GM21717 (cell line): Measurements from ENCODE around the gene USP17L29.
"Not testable (repeated sequence)": the region's sequence is repeated elsewhere in the genome, so short reads cannot be mapped to it uniquely, and the experiment has no call there.

Source experiments
- ATAC-seq: cut with Tn5 transposase; IDR thresholded peaks from one replicate; pipeline ENCODE4 v1.9.1; 2021; ENCODE audit warnings: mild to moderate bottlenecking, moderate library complexity; ENCODE audit not compliant: unreplicated experiment

The USP17L29 gene, protein sequence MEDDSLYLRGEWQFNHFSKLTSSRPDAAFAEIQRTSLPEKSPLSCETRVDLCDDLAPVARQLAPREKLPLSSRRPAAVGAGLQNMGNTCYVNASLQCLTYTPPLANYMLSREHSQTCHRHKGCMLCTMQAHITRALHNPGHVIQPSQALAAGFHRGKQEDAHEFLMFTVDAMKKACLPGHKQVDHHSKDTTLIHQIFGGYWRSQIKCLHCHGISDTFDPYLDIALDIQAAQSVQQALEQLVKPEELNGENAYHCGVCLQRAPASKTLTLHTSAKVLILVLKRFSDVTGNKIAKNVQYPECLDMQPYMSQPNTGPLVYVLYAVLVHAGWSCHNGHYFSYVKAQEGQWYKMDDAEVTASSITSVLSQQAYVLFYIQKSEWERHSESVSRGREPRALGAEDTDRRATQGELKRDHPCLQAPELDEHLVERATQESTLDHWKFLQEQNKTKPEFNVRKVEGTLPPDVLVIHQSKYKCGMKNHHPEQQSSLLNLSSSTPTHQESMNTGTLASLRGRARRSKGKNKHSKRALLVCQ

DNA sequence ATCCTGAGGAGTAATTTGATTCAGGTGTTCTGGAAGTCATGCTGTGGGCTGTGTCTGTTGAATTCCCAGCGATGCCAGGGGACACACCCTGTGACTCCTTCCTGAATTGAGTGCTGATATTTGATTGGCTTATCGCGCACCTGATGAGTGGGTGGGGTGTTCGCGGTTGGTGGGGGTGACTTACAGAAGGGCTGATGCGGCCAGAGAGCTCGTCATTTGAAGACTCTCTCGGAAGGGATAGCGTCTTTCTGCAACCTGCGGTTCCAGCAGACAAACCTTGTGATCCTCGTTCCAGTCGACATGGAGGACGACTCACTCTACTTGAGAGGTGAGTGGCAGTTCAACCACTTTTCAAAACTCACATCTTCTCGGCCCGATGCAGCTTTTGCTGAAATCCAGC, at the start of gene USP17L29:
Gene USP17L29, plus strand, starts transcription at position 301 of the 400 bp plus-strand sequence. Its CDS starts 0 bp downstream, at position 301.
- not testable (repeated sequence) for ATAC-seq

DNA sequence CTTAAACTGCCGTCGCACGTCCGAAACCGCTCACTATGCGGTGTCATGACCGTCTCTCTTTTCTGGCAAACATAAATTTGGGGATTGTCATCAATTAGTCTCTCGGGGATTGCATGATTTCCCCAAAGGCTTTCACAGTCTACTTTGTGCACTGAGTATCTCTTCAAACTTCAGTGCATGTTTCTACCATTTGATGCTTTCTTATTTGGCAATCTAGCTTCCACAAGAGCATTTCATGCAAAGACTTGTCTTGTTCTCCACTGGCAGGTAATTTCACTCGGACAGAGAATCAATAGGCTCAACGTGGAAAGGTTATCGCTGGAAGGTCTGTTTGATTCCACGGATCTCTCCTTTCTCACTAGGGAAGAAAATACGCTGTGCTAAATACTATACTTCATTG, 29.2 kb upstream of the USP17L29 start:
- not testable (repeated sequence) for ATAC-seq

DNA sequence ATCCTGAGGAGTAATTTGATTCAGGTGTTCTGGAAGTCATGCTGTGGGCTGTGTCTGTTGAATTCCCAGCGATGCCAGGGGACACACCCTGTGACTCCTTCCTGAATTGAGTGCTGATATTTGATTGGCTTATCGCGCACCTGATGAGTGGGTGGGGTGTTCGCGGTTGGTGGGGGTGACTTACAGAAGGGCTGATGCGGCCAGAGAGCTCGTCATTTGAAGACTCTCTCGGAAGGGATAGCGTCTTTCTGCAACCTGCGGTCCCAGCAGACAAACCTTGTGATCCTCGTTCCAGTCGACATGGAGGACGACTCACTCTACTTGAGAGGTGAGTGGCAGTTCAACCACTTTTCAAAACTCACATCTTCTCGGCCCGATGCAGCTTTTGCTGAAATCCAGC, 28.6 kb upstream of the USP17L29 start, which contains the start of gene USP17L24:
Gene USP17L24, plus strand, starts transcription at position 301 of the 400 bp plus-strand sequence. Its CDS starts 0 bp downstream, at position 301.
- not testable (repeated sequence) for ATAC-seq

DNA sequence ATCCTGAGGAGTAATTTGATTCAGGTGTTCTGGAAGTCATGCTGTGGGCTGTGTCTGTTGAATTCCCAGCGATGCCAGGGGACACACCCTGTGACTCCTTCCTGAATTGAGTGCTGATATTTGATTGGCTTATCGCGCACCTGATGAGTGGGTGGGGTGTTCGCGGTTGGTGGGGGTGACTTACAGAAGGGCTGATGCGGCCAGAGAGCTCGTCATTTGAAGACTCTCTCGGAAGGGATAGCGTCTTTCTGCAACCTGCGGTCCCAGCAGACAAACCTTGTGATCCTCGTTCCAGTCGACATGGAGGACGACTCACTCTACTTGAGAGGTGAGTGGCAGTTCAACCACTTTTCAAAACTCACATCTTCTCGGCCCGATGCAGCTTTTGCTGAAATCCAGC, 23.8 kb upstream of the USP17L29 start, which contains the start of gene USP17L25:
Gene USP17L25, plus strand, starts transcription at position 301 of the 400 bp plus-strand sequence. Its CDS starts 0 bp downstream, at position 301.
- ATAC-seq, result not testable (repeated sequence)

DNA sequence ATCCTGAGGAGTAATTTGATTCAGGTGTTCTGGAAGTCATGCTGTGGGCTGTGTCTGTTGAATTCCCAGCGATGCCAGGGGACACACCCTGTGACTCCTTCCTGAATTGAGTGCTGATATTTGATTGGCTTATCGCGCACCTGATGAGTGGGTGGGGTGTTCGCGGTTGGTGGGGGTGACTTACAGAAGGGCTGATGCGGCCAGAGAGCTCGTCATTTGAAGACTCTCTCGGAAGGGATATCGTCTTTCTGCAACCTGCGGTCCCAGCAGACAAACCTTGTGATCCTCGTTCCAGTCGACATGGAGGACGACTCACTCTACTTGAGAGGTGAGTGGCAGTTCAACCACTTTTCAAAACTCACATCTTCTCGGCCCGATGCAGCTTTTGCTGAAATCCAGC, 19.1 kb upstream of the USP17L29 start, which contains the start of gene USP17L26:
Gene USP17L26, plus strand, starts transcription at position 301 of the 400 bp plus-strand sequence. Its CDS starts 0 bp downstream, at position 301.
- not testable (repeated sequence) for ATAC-seq

DNA sequence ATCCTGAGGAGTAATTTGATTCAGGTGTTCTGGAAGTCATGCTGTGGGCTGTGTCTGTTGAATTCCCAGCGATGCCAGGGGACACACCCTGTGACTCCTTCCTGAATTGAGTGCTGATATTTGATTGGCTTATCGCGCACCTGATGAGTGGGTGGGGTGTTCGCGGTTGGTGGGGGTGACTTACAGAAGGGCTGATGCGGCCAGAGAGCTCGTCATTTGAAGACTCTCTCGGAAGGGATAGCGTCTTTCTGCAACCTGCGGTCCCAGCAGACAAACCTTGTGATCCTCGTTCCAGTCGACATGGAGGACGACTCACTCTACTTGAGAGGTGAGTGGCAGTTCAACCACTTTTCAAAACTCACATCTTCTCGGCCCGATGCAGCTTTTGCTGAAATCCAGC, 14.3 kb upstream of the USP17L29 start, which contains the start of gene USP17L5:
Gene USP17L5, plus strand, starts transcription at position 301 of the 400 bp plus-strand sequence. Its CDS starts 0 bp downstream, at position 301.
- not testable (repeated sequence) for ATAC-seq

DNA sequence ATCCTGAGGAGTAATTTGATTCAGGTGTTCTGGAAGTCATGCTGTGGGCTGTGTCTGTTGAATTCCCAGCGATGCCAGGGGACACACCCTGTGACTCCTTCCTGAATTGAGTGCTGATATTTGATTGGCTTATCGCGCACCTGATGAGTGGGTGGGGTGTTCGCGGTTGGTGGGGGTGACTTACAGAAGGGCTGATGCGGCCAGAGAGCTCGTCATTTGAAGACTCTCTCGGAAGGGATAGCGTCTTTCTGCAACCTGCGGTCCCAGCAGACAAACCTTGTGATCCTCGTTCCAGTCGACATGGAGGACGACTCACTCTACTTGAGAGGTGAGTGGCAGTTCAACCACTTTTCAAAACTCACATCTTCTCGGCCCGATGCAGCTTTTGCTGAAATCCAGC, 9.6 kb upstream of the USP17L29 start, which contains the start of gene USP17L27:
Gene USP17L27, plus strand, starts transcription at position 301 of the 400 bp plus-strand sequence. Its CDS starts 0 bp downstream, at position 301.
- not testable (repeated sequence) for ATAC-seq

DNA sequence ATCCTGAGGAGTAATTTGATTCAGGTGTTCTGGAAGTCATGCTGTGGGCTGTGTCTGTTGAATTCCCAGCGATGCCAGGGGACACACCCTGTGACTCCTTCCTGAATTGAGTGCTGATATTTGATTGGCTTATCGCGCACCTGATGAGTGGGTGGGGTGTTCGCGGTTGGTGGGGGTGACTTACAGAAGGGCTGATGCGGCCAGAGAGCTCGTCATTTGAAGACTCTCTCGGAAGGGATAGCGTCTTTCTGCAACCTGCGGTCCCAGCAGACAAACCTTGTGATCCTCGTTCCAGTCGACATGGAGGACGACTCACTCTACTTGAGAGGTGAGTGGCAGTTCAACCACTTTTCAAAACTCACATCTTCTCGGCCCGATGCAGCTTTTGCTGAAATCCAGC, 4.8 kb upstream of the USP17L29 start, which contains the start of gene USP17L28:
Gene USP17L28, plus strand, starts transcription at position 301 of the 400 bp plus-strand sequence. Its CDS starts 0 bp downstream, at position 301.
- ATAC-seq, result not testable (repeated sequence)

DNA sequence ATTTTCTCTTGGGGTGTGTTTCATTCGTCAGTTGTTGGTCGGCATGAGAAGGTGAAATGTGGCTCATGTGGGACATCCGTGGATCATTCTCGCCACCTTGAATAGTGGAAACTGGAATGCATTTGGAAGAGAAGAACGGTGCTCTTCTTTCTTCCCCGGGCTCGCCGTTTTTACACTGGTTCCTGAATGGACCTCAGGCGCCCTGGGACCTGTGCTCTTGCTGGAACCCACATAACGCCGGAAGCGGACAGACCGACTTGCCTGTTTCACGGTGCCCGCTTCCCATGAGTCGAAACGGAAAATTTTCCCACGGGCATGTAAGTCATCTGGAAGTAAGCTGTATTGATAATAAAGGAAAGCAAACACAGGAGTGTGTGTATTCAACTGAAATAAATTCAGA, 2.6 kb upstream of the USP17L29 start:
- not testable (repeated sequence) for ATAC-seq

DNA sequence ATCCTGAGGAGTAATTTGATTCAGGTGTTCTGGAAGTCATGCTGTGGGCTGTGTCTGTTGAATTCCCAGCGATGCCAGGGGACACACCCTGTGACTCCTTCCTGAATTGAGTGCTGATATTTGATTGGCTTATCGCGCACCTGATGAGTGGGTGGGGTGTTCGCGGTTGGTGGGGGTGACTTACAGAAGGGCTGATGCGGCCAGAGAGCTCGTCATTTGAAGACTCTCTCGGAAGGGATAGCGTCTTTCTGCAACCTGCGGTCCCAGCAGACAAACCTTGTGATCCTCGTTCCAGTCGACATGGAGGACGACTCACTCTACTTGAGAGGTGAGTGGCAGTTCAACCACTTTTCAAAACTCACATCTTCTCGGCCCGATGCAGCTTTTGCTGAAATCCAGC, 9.4 kb downstream of the USP17L29 start, which contains the start of gene USP17L30:
Gene USP17L30, plus strand, starts transcription at position 301 of the 400 bp plus-strand sequence. Its CDS starts 0 bp downstream, at position 301.
- ATAC-seq, result not testable (repeated sequence)

DNA sequence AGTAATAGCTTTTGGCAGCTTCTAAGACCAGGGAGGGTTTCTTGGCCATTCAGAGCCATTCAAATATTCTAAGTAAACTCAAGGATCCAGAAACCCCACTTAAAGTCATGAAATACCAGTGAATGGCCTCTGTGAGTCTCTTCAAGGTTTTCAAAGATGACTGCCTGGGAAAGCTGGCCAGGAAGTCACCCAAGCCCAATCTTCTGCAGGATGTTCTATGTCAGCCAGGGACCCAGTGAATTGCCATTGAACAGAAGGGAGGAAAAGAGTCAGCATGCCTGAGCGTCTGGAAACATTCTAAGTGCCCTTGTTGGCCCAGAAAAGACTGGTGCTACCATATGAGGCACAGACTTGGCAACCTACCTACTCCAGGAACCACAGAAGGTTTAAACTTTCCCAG, 26.4 kb downstream of the USP17L29 start:
- not testable (repeated sequence) for ATAC-seq

DNA sequence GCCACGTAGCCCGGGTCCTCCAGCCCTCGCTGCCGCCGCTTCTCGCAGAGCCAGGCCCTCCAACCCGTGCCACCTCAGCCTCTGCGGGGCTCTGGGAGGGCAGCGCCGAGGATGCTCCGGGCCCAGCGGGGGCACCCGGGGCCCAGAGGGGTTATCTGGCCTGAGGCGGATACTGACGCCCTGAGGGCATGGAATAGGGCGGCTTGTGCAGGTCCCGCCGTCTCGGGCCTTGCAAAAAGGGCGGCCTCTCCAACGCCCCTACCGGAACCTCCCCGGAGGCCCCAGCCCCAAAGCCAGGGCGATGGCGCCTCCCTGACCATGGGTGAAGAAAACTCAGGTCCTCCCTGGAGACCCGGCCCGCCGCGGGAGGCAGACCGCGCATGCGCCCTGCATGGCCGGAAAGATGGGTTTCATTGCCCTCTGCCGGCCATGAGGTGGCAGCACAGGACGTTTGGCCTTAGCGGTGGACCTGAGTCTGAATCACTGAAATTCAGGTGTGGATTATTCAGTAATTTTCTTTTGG, 27.6 kb downstream of the USP17L29 start:
- ATAC-seq, result not testable (repeated sequence)

DNA sequence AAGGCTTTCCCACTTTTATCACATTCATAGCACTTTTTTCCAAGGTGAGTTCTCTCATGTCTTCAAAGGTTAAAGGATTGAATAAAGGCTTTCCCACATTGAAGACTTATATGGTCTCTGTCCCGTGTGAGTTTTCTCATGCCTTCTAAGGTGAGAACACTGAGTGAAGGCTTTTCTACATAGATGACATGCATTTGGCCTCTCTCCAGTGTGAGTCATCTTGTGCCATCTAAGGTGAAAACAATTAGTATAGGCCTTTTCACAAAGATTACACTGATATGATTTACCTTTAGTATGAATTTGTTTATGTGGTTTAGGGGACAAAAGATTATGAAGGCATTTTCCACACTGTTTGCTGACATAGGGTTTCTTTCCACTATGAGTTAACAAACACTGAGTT, 30.7 kb downstream of the USP17L29 start:
- ATAC-seq, result no peak

DNA sequence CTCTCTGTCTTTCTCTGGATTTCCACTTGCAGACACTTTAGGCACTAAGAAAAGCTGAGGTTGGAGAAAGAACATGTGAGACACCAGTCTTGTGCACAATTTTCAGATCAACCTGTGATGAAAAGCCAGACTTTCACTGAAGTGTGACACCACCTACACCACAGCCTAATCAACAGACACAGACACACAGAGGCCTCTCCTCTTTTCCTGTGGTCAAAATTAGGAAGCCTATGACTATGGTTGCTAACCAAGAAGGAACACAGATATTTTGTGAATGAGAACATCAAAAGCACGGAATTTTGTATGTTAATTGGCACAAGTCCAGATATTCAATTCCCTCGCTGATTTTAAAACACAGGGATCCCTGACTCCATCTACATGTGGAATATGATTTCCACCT, 35.6 kb downstream of the USP17L29 start:
- ATAC-seq, result not testable (repeated sequence)
